HTERT RPE-1 (cell line): ENCODE data around the gene CXCL10.
"Not testable (repeated sequence)": the region's sequence is repeated elsewhere in the genome, so short reads cannot be mapped to it uniquely, and the experiment has no call there.

Source experiments
- in situ Hi-C: fragments of 300-500 bp; cut with MboI; formaldehyde crosslinking; loops from 4 replicates; pipeline ENCODE4 v1.14.3; 2020; ENCODE audit warnings: low sequenced_read_pairs

CXCL10 gene

DNA sequence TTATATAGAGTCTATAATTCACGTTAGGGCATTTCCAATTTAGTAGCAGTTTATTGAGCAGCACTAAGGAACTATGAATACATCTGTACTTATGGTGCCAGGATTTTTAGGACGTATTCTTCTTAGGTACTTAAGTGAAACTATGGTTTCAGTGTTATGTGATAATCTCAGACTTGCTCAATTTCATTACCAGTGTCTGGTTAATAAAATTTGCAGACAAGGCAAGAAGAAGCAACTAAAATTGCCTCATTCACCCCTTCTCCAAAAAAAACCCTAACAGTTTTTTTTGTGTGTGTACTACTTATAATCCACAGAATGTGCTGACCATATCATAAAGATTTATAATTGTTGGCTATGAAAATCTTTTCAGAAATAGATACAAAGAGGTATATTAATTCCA, 6.0 kb upstream of the CXCL10 start:
- in situ Hi-C loops, result no loop called here

DNA sequence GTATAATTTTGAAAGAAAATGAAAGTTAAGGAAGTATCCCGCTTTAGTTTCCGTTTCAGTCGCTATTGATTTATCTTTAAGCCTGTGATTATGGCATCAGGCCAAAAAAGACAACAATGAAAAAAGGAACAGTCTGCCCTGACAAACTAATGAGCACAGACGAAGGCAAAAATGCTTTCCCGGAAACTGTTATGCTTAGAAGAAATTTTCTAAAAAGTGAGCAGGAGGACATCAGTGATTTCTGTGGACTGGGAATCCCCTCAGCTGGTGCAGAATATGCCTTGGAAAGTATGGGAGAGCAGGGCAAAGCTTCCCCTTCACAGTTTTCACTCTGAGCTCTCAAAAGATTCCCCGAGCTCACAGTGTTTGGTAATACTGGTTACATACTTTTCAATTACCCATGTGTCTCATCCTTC, 5.1 kb upstream of the CXCL10 start:
- in situ Hi-C loops, result no loop called here

DNA sequence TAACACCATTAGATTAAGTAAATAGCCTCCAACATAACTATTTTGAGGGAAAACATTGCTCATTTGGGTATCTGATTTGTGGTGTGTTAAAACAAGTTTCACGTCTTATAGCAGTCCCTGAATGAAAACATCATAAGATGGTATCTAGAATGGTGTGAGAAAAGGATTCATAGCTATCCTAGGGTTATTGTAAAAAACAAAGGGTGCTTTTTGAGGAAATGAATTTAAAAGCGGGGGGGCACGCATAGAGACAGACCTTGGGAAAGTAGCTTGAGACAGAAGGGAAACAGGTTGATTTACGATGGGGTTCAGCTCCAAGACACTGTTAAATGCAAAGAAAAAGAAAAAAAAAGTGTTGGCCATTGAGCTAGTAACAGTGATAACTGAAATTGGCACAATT, 768 bp upstream of the CXCL10 start:
- in situ Hi-C loops, result no loop called here

DNA sequence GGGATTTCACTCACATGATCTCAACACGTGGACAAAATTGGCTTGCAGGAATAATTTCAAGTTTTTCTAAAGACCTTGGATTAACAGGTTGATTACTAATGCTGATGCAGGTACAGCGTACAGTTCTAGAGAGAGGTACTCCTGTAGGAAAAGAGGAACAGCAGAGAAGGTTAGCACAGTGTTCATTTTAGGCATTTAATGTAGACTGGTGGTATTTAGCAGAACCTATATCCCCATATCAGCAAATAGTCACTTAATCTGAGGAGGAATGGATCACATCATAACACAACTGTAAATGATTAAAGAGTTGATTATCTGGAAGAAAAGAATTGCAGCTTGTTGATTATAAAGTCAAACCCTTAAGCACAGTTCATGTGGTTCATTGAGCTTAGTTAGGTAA, 620 bp downstream of the CXCL10 start:
- in situ Hi-C loops, result no loop called here

DNA sequence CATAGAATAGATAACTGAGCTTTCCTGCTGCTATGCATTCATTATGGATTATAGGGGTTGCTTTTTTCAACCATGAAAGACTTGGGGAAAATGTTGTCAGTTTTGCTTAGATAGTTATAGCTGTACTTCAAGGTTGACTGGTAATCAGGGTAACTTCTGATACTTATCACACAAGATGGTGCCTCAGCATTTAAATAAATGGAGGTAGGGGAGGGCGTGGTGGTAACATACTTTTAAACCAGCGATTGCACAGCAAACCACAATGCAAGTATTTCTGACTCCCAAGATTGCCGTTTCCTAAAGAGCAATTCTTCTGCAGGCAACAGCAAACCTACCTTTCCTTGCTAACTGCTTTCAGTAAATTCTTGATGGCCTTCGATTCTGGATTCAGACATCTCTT, 1.3 kb downstream of the CXCL10 start:
- in situ Hi-C loops, result no loop called here

DNA sequence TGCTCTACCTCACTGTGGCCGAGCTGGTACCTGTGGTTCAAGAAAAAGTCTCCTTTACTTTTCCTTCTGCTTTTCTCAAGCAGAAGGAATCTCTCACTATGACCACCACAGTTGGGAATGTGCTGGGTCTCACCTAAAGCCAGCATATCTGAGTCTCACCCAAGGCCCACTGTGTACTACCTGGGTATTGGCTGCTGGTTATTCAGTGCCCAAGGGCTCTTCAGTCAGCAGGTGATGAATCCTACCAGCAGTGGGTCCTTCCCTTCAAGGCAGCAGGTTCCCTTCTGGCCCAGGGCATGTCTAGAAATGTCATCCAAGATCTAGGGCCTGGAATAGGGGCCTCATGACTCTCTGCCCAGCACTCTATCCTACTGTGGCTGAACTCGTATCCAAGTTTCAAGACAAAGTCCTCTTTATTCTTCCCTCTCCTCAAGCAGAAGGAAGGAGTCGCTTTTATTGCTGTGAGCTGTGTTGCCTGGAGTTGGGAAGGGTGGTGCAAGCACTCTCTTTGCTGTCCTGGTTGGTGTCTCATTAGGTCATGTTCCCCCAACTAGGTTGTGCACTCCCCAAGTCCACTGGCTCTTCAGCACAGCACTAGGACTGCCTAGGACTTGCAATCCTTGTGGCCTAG, 6.1 kb downstream of the CXCL10 start:
- in situ Hi-C loops, result no loop called here

DNA sequence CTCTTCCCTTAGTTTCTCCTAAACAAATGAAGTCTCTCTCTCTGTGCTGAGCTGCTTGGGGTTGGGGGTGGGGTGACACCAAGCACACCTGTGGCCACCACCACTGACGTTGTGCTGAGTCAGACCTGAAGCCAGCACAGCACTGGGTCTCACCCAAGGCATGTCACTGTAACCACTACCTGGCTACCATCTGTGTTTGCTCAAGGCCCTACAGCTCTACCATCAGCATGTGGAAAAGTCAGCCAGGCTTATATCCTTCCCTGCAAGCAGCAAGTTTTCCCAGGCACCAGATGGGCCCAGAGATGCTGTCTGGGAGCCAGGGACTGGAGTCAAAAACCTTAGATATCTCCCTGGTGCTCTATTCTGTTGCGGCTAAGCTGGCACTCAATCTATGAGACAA, 6.9 kb downstream of the CXCL10 start:
- in situ Hi-C loops, result no loop called here

DNA sequence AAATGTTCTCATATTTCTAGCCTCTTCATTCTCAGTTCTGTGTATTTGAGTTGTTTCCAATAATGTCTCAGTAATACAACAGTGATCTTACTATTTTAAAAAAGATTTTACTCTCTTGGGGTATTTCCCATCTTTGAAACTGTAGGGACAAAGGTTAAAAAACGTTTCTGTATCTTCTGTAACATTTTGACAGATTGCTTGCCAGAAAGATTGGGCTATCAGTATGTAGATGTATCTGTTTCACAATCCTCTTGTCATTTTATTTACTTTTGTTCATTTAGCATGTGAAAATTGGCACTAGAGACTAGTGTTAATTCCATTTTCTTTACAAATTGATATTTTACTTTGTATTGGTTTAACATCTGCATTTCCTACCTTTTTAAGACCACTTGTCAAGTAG, 9.8 kb downstream of the CXCL10 start:
- in situ Hi-C loops, result no loop called here

DNA sequence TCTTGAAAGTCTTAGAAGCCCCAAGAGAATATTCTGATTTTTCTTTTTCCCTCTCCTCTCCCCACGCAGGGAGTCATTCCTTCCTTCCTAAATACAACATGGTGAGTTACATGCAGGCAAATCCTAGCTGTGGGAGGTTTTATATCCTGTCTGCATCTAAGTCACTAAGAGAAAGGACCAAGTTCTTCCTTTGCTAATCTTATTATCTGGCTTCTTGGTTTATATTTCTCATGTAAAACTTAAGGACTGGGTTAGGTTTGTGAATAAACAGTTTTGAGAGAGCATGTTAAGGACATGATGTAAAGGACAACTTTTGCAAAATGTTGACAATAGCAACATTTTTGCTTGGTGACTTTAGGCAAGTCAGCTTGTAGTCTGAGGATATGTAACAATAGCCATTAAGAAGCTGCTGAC, 10.9 kb downstream of the CXCL10 start:
- in situ Hi-C loops, result no loop called here

DNA sequence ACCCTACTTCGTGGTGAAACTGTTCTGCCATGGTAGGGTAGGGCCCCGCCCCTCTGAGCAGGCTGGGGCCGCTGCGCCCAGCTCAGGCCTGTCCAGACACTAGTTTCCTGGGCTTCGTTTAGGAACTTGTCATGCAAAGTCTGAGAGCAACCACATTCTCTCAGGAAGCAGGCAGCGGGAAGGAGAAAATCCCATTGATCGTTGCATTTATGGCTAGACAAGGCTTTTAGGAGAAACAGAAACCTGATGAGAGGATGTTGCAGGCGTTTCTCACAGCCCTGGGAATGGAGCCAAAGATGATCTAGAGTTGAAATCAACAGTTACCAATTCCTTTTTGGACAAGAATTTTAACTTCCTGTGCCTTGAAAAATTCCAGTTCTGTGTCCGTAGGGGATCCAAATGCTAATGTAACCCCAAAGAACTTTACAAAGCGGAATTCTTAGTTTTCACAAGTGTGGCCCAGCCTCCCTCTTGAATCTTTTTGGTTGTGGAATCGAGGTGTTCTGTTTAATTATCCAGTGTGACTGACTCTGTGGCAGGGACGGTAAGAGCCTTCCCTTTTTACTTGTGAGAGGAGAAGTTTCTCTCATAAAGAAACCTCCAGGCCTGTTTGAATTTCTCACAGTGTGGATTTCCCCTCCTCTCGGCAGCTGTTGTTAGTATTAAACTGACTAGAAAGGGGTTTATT, 11.5 kb downstream of the CXCL10 start:
- in situ Hi-C loops, result no loop called here

DNA sequence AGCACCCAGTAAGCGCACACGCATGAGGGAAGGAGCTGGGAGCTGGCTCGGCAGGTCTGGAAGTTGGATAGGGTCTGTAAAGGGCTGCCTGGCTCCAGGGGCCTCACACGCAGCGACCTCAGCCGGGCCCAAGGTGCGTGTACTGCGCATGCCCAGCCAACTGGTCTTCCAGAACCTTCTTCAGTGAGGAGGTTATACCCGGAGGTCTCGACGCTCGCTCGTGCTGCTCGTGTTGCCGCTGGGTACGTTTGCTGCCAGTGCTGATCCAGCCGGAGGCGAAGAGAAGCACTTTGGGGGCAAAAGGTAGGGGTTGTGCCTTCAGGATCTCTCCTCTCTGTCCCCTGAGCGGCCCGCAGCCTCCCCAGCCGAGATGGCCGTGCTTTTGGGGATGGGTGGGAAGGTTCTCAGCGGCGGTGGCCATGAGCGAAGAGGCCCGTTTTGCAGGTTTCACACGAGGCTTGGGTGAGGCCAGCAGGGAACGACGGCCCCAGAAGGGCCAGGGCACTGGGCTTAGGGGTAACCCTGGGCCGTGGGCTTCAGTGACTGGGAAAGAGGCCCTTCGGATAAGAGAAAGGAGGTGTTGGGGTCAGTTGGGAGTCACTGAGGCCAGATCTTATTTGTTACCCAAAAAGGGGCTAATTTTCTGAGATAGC, 12.2 kb downstream of the CXCL10 start:
- in situ Hi-C loops, result no loop called here

DNA sequence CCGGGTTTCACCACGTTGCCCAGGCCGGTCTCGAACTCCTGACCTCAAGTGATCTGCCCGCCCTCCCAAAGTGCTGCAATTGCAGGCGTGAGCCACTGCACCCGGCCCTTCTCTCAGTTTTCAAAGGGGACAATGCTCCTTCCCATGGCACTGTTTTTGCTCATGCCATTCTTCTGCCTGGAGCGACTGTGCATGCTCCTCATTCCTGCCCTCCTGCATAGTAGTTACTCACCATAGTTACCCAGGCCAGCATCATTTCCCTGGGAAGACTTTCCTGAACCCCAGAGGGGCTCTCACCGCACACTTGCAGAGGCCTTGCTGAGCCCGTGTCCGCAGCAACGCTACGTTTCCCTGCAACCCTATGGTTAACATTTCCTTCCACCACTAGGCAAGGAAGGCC, 12.7 kb downstream of the CXCL10 start:
- in situ Hi-C loops, result no loop called here

DNA sequence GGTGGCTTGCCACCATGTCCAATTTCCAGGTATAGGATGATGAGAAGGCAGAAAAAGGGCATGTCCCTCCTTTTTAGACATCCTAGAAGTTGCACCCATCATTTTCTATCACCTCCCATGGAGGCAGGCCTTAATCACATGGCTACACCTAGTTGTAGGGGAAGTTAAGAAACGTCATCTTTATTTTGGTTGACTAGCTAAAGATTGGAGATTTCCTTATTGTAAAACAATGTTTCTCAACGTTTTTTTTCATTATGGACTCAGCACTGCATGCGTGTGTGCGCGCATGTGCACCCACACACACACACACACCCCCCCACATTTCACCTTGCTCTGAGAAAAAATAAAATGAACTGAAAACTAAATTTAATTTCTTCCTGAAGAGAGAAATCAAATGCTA, 14.0 kb downstream of the CXCL10 start:
- in situ Hi-C loops, result no loop called here

DNA sequence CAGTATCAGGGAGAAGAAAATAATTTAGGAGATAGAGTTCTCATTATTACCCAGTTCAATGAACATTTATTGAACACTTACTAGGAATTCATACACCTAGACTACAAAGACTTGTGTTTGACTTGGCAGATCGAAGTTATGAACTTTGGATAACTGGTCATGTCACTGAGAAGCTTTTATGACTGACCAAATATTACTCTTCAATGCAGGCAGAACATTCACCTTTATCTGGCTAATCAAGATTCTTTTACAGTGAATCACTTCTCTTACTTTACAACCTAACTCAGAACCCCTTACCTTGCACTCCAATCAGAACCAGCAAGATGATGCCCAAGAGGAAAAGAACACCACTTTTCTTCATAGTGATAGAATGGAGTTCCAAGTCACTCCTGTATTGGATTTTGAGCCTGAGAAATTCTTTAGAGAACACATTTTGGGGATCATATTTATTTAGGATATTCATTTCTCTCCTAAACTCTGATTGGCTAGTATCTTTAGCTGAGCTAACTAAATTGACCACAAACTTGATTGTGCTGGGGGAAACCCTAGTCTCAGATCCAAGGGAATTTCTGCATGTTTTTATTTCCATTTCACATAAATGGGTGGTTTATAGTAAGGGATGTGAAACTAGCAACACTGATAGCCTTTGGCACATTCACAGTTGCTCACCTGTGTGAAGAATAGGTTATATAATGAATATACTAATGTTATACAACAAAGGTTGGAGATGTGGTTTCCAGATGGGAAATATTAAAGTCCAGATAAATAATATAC, 16.0 kb downstream of the CXCL10 start, which contains the start of gene CXCL9:
TSS of gene CXCL9 (minus strand) at position 421 of the 774 bp plus-strand sequence. CDS start at position 361, 60 bp downstream.
- in situ Hi-C loops, result no loop called here

DNA sequence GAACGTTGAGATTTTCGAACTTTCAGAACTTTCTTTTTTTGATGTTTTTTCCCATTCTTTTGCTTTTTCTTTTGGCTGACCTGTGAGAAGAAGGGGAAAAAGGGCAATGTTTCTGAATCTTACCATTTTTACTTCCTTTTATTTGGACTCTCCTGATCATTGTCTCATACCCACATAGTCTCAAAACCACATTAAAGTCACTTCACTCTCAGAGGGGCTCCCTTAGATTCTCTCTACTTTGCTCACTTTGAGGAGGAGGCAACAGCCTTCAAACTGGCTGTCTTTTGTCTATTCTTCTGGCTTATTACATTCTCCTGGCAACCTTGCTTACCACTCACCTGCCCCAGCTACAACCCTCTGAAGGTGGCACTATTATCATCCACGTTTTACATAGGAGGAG, 19.7 kb downstream of the CXCL10 start:
- in situ Hi-C loops, result no loop called here

DNA sequence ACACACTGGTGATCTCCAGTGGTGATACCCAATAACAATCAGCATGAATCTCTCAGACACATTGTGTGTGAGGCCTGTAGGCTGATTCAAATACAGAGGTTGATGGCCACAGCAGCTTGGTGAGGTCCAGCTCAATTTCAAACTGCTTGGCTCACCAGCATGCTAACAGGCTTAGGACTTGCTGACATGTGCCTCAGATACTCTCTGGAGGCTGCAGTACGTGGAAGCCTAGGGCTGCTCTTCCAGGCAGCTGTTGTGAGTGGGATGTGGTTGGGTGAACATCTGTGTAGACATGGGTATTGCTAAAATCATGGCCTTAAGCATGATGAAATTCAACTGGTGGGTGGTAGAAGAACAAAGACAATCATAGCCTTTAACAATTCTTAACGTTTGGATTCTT, 20.3 kb downstream of the CXCL10 start:
- in situ Hi-C loops, result no loop called here

DNA sequence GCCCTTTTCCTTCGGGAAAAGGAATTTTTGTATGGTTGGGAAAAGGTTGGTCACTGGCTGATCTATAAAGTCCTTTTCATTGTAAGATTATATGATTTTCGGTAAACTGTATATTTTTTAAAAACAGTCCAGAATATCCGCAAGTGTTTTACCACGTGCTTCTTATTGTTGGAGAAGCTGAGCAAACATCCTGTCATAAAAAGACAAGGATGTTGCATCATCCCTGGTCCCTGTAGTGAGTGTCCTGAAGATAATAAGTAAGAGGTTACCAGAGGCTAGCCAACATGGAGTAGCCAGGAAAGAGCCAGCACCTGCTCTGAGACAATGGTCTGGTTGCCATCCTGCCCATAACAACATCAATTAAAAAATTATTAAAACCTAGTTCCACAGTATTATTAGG, 21.1 kb downstream of the CXCL10 start:
- in situ Hi-C loops, result no loop called here

DNA sequence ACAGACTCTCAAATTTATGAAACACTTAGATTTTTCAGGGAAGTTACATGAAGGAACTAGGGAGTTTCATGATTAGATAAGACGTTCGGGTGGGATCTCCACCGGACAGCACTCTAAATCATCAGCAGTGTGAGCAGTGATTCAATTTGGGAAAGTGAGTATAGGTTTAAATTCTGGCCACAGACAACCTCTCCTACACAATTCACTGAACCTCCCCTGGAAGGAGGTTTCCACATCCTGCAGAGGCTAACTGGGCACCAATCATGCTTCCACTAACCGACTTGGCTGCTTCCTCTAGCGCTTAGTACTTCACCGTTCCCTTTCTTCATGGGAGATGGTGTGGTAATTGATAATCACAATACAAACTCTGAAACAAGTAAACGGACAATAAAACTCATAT, 21.6 kb downstream of the CXCL10 start:
- in situ Hi-C loops, result no loop called here

DNA sequence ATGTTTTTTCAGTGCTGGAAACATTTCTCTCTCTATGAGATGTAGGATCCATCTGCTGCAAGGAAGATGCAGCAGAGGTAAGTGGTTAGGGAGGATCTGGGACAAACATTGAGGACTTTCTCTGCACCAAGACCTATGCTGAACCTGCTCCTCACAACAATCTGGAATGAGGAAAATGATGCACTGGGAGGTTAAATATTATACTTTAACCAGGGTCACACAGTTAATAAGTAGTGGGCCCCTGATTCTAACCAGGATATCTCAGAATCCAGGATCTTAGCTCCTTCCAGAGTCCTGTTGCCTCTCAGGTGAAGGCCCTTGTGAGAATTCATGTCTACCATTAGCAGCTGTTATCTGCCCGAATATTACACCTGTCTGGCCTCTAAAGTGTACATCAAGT, 23.0 kb downstream of the CXCL10 start:
- in situ Hi-C loops, result no loop called here

DNA sequence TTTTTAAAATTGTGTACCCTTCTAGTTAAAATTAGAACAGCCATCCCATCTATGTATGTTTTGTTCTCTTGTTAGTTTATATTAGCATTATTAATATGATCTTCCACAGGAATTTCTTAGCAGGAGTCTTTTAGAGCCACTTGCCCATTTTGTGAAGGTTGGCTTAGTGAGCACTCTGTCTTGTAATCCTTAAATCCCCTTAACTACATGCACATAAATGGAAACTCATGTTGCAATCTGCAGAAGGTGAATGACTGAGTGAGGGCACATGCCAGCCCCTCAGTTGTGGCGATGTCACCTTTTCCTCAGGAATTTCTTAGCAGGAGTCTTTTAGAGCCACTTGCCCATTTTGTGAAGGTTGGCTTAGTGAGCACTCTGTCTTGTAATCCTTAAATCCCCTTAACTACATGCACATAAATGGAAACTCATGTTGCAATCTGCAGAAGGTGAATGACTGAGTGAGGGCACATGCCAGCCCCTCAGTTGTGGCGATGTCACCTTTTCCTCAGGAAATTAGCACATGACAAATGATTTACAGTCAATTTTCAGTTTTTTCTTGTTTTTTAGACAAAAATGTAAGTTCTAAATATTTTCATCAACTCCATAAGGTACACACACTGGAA, 24.7 kb downstream of the CXCL10 start:
- in situ Hi-C loops, result not testable (repeated sequence)

DNA sequence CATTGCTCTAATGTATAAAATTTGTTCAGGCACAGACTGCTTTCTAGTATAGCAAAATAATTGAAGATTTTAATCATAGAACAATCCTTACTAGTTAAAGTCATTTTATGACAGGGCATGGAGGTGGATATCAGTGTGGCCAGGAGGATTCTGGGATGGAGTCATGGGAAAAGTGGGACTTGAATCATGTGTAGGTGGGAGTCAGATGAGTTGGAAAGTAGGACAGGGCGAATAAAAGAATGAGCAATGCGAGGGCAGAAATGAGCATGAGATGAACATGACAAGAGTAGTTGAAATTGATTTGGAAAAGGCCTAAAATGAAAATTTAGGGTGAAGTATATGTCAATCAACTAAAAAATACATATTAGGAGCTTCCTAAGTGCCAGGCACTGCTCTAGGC, 25.4 kb downstream of the CXCL10 start:
- in situ Hi-C loops, result no loop called here
